Common myeloid progenitor, CD34-positive (primary cell): ENCODE measurements around the gene NEO1.

Source experiments
- CTCF ChIA-PET: fragments of 350-600 bp; sonication (Branson Sonifier 250); formaldehyde crosslinking; loops from one replicate; lab custom pipeline; 2021; ENCODE audit warnings: antibody characterized with exemption; lab: Charles Lee
- POLR2A ChIA-PET: fragments of 350-600 bp; sonication (Branson Sonifier 250); formaldehyde crosslinking; loops from one replicate; lab custom pipeline; 2021; ENCODE audit warnings: antibody characterized with exemption; lab: Charles Lee
- DNase-seq, 3 donors: peaks; one replicate each; pipeline versions ENCODE4 v3.0.0 to v3.0.0-alpha.2; 2013
- H3K27ac ChIP-seq, 2 experiments: 1 replicate in 1 of 2; 2 replicates in 1 of 2; pipeline ENCODE4 v1.7.0; 2013; ENCODE audit warnings: inconsistent platforms in 2 of 2, low read length in 2 of 2, mild to moderate bottlenecking in 2 of 2, low read depth in 1 of 2, moderate library complexity in 1 of 2; ENCODE audit not compliant: severe bottlenecking in 2 of 2, insufficient read depth in 1 of 2, poor library complexity in 1 of 2
- H3K27me3 ChIP-seq, 5 experiments: replicated peaks in 2 of 5; 1 replicate in 3 of 5; 2 replicates in 2 of 5; pipeline versions ENCODE4 v1.6.1 to v1.7.0; 2013; ENCODE audit warnings: low read length in 4 of 5, mild to moderate bottlenecking in 2 of 5, moderate library complexity in 2 of 5, inconsistent platforms in 1 of 5; ENCODE audit not compliant: insufficient read depth in 5 of 5, control insufficient read depth in 4 of 5
- H3K36me3 ChIP-seq, 4 experiments: 1 replicate in 2 of 4; 2 replicates in 2 of 4; pipeline versions ENCODE4 v1.6.1 to v1.7.0; 2013; ENCODE audit warnings: low read length in 3 of 4, control low read depth in 1 of 4, mild to moderate bottlenecking in 1 of 4; ENCODE audit not compliant: control insufficient read depth in 4 of 4, insufficient read depth in 4 of 4
- H3K4me1 ChIP-seq, 4 experiments: 1 replicate in 3 of 4; 2 replicates in 1 of 4; pipeline versions ENCODE4 v1.6.1 to v1.7.1; 2013; ENCODE audit warnings: low read length in 3 of 4, mild to moderate bottlenecking in 3 of 4, control low read depth in 1 of 4, inconsistent platforms in 1 of 4, moderate library complexity in 1 of 4; ENCODE audit not compliant: control insufficient read depth in 4 of 4, insufficient read depth in 4 of 4; ENCODE audit errors: control extremely low read depth in 1 of 4
- H3K4me3 ChIP-seq, 7 experiments: 1 replicate in 4 of 7; 2 replicates in 3 of 7; pipeline versions ENCODE4 v1.5.1 to v1.7.0; 2013; ENCODE audit warnings: mild to moderate bottlenecking in 7 of 7, low read length in 6 of 7, moderate library complexity in 6 of 7, inconsistent platforms in 2 of 7, low read depth in 2 of 7, control low read depth in 1 of 7; ENCODE audit not compliant: insufficient read depth in 4 of 7, control insufficient read depth in 1 of 7; ENCODE audit errors: extremely low read depth in 1 of 7
- H3K9me3 ChIP-seq, 5 experiments: 1 replicate in 4 of 5; 2 replicates in 1 of 5; pipeline versions ENCODE4 v1.6.1 to v1.7.1; 2013; ENCODE audit warnings: low read length in 4 of 5, mild to moderate bottlenecking in 2 of 5, inconsistent platforms in 1 of 5, low read depth in 1 of 5, moderate library complexity in 1 of 5; ENCODE audit not compliant: control insufficient read depth in 4 of 5, insufficient read depth in 2 of 5; ENCODE audit errors: control extremely low read depth in 1 of 5
- WGBS: methylation state at CpG from one replicate; pipeline ENCODE4 v1.1.5; 2013; ENCODE audit not compliant: insufficient coverage; 5-methylcytosine and 5-hydroxymethylcytosine counted together

The NEO1 gene

GRCh38 chr15:73010154-73011152 is 41.8 kb upstream of the NEO1 start:
- peaks cover 0 to 38% (median 8%) of the 10 kb centered on the region in 5 experiments for H3K27me3 ChIP-seq
- H3K36me3 ChIP-seq, result no peaks in the 10 kb centered on the region
- no peak overlapping the region for H3K4me3 ChIP-seq
- WGBS, result 66% methylated on average over 8 of the region's 10 CpGs
- CTCF ChIA-PET, result no interaction called here
- H3K27ac ChIP-seq, result no peak overlapping the region
- no peaks in the 10 kb centered on the region for H3K9me3 ChIP-seq
- POLR2A ChIA-PET, result no interaction called here
- DNase-seq, result no peak
- H3K4me1 ChIP-seq, result no peaks in the 10 kb centered on the region

- 100% methylated on average over 1 of the region's 1 CpG for WGBS
- peaks cover 0 to 25% (median 9%) of the 10 kb centered on the region in 5 experiments for H3K27me3 ChIP-seq
- no peaks in the 10 kb centered on the region for H3K9me3 ChIP-seq
- no peak overlapping the region for H3K4me3 ChIP-seq
- POLR2A ChIA-PET, result no interaction called here
- H3K4me1 ChIP-seq, result no peaks in the 10 kb centered on the region
- H3K36me3 ChIP-seq, result no peaks in the 10 kb centered on the region
- no peak for DNase-seq
- H3K27ac ChIP-seq, result no peak overlapping the region
- CTCF ChIA-PET, result no interaction called here
These were observed 37.4 kb upstream of the NEO1 start for GRCh38 chr15:73014904-73015303.

- 90% methylated on average over 2 of the region's 6 CpGs for WGBS
- ChIA-PET CTCF (no interaction called here), POLR2A (no interaction called here)
- Histone ChIP-seq H3K27ac (no peak overlapping the region), H3K36me3 (no peaks in the 10 kb centered on the region), H3K9me3 (no peaks in the 10 kb centered on the region), H3K4me1 (no peaks in the 10 kb centered on the region), H3K27me3 (peaks cover 0 to 25% (median 9%) of the 10 kb centered on the region in 5 experiments), H3K4me3 (no peak overlapping the region)
- DNase-seq, result no peak
These were observed 36.8 kb upstream of the NEO1 start for GRCh38 chr15:73015493-73015892.

- DNase-seq, result no peak
- ChIA-PET CTCF (no interaction called here), POLR2A (no interaction called here)
- Histone ChIP-seq H3K4me3 (no peak overlapping the region), H3K27ac (no peak overlapping the region), H3K27me3 (peaks cover 8 to 40% (median 15%) of the 10 kb centered on the region in 5 experiments), H3K9me3 (no peaks in the 10 kb centered on the region), H3K36me3 (no peaks in the 10 kb centered on the region), H3K4me1 (no peaks in the 10 kb centered on the region)
- WGBS, result no CpG with 5 or more reads among the region's 1 CpG
These were observed 34.3 kb upstream of the NEO1 start for GRCh38 chr15:73017987-73018386.

GRCh38 chr15:73019154-73019553 is 33.1 kb upstream of the NEO1 start:
- Histone ChIP-seq H3K27me3 (peaks cover 8 to 48% (median 15%) of the 10 kb centered on the region in 5 experiments), H3K4me3 (no peak overlapping the region), H3K36me3 (no peaks in the 10 kb centered on the region), H3K4me1 (no peaks in the 10 kb centered on the region), H3K27ac (no peak overlapping the region), H3K9me3 (no peaks in the 10 kb centered on the region)
- DNase-seq, result no peak
- ChIA-PET CTCF (no interaction called here), POLR2A (no interaction called here)
- 100% methylated on average over 2 of the region's 3 CpGs for WGBS

- no peak for DNase-seq
- POLR2A ChIA-PET, result no interaction called here
- Histone ChIP-seq H3K27ac (no peak overlapping the region), H3K9me3 (no peaks in the 10 kb centered on the region), H3K27me3 (peaks cover 8 to 51% (median 15%) of the 10 kb centered on the region in 5 experiments), H3K4me1 (no peaks in the 10 kb centered on the region), H3K36me3 (no peaks in the 10 kb centered on the region), H3K4me3 (no peak overlapping the region)
- no CpG with 5 or more reads among the region's 2 CpGs for WGBS
- CTCF ChIA-PET, result no interaction called here
These were observed 32.6 kb upstream of the NEO1 start for GRCh38 chr15:73019601-73020146.

- no peak overlapping the region for H3K4me3 ChIP-seq
- no peak for DNase-seq
- WGBS, result 17% methylated on average over 4 of the region's 8 CpGs
- no peaks in the 10 kb centered on the region for H3K4me1 ChIP-seq
- no peaks in the 10 kb centered on the region for H3K36me3 ChIP-seq
- ChIA-PET POLR2A (no interaction called here), CTCF (no interaction called here)
- no peaks in the 10 kb centered on the region for H3K9me3 ChIP-seq
- peaks cover 8 to 59% (median 15%) of the 10 kb centered on the region in 5 experiments for H3K27me3 ChIP-seq
- no peak overlapping the region for H3K27ac ChIP-seq
These were observed 31.1 kb upstream of the NEO1 start for GRCh38 chr15:73021139-73021621.
